Right lobe of liver (tissue), 4 donors: ENCODE results near the gene TBXA2R.

ENCODE experiments used
- POLR2A ChIP-seq: fragments of 450-650 bp; IDR thresholded peaks from one replicate; pipeline ENCODE4 v1.6.1; 2017; ENCODE audit warnings: antibody characterized with exemption, mild to moderate bottlenecking
- TF ChIP-seq, protein P1 (sequence below), 4 donors: fragments of 200-600 bp in 3 of 4; fragments of 450-650 bp in 1 of 4; IDR thresholded peaks; one replicate each; pipeline versions ENCODE4 v1.5.1 to v1.8.0; 2016 to 2022; ENCODE audit warnings: antibody characterized with exemption in 4 of 4, mild to moderate bottlenecking in 2 of 4
- donor health status: DM: no; HTN: no; CAD: no.
- donor health status: DM: no; HTN: no; CAD: no.
- donor health status: DM: no; HTN: yes; CAD: no.

DNA sequence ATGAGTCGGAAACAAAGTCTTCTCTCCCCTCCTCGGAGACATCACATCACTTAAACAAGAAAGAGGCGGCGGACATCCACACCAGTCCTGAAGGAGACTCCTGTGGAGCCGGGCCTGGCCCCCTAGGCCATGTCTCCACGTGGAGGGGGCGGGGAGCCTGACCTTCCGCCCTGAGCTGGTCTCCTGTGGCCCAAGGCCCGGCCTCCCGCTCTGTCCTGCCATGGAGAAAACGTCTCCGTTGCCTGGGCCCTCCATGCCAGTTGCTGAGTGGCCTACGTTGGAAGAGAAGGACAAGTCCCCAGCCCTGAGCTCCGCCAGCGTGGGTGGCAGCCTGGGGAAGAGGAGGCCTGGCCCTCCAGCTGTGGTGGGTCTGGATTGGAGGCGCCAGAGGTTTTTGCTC is 25.4 kb upstream of the TBXA2R start:
- no peak for TF ChIP-seq POLR2A
- TF ChIP-seq, protein P1, sequence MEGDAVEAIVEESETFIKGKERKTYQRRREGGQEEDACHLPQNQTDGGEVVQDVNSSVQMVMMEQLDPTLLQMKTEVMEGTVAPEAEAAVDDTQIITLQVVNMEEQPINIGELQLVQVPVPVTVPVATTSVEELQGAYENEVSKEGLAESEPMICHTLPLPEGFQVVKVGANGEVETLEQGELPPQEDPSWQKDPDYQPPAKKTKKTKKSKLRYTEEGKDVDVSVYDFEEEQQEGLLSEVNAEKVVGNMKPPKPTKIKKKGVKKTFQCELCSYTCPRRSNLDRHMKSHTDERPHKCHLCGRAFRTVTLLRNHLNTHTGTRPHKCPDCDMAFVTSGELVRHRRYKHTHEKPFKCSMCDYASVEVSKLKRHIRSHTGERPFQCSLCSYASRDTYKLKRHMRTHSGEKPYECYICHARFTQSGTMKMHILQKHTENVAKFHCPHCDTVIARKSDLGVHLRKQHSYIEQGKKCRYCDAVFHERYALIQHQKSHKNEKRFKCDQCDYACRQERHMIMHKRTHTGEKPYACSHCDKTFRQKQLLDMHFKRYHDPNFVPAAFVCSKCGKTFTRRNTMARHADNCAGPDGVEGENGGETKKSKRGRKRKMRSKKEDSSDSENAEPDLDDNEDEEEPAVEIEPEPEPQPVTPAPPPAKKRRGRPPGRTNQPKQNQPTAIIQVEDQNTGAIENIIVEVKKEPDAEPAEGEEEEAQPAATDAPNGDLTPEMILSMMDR (IDR thresholded peaks at IDR 0.05): no peak
